Keratinocyte (primary cell): ENCODE results near the gene LRFN3. TPM values are rescaled to one million over a fixed set of nuclear protein-coding genes. Genes with fewer than 3 reads are reported as not detected.

ENCODE experiments used
- DNase-seq: peaks from one replicate; pipeline ENCODE4 v3.0.0-alpha.2; 2011; ENCODE audit warnings: low read depth, missing footprints, low spot score
- FAIRE-seq: peaks from 2 replicates; lab custom pipeline; 2011; peaks lifted over from hg19 to GRCh38; lab: Jason Lieb, UNC
- H2AFZ ChIP-seq: 2 replicates; pipeline ENCODE4 v1.6.0; 2012; ENCODE audit warnings: low read length, control low read depth, inconsistent platforms; ENCODE audit not compliant: control insufficient read depth
- H3K27ac ChIP-seq: 2 replicates; pipeline ENCODE4 v1.5.1; 2011; ENCODE audit warnings: low read length; ENCODE audit not compliant: control insufficient read depth, insufficient read depth
- H3K27me3 ChIP-seq: 3 replicates; pipeline ENCODE4 v1.6.0; 2011; ENCODE audit warnings: low read length; ENCODE audit not compliant: control insufficient read depth, insufficient read depth; ENCODE audit errors: extremely low read depth
- H3K36me3 ChIP-seq, 2 experiments: 2 replicates in 1 of 2; 3 replicates in 1 of 2; pipeline ENCODE4 v1.5.1; 2011; ENCODE audit warnings: low read length in 2 of 2, mild to moderate bottlenecking in 1 of 2; ENCODE audit not compliant: control insufficient read depth in 2 of 2, insufficient read depth in 2 of 2; ENCODE audit errors: extremely low read depth in 1 of 2
- H3K4me1 ChIP-seq: 3 replicates; pipeline ENCODE4 v1.5.1; 2011; ENCODE audit warnings: low read length; ENCODE audit not compliant: control insufficient read depth, insufficient read depth; ENCODE audit errors: extremely low read depth
- H3K4me2 ChIP-seq: 3 replicates; pipeline ENCODE4 v1.6.0; 2011; ENCODE audit warnings: low read depth, low read length; ENCODE audit not compliant: control insufficient read depth, insufficient read depth; ENCODE audit errors: extremely low read depth
- H3K4me3 ChIP-seq, 3 experiments: fragments of 200-600 bp in 1 of 3; sonication (generic) in 1 of 3; 2 replicates in 2 of 3; 3 replicates in 1 of 3; pipeline ENCODE4 v1.5.1; 2011 to 2016; ENCODE audit warnings: low read length in 3 of 3, mild to moderate bottlenecking in 3 of 3, control low read depth in 2 of 3, inconsistent platforms in 1 of 3, low read depth in 1 of 3, mixed read lengths in 1 of 3, mixed run types in 1 of 3, moderate library complexity in 1 of 3; ENCODE audit not compliant: control insufficient read depth in 2 of 3, insufficient read depth in 2 of 3; ENCODE audit errors: extremely low read depth in 1 of 3
- H3K79me2 ChIP-seq: 2 replicates; pipeline ENCODE4 v1.6.0; 2012; ENCODE audit warnings: low read length; ENCODE audit not compliant: control insufficient read depth, insufficient read depth
- H3K9ac ChIP-seq: 3 replicates; pipeline ENCODE4 v1.6.0; 2011; ENCODE audit warnings: low read length; ENCODE audit not compliant: control insufficient read depth, insufficient read depth; ENCODE audit errors: extremely low read depth
- H3K9me1 ChIP-seq: 3 replicates; pipeline ENCODE4 v1.6.0; 2011; ENCODE audit warnings: low read length; ENCODE audit not compliant: control insufficient read depth, insufficient read depth; ENCODE audit errors: extremely low read depth
- H3K9me3 ChIP-seq: 2 replicates; pipeline ENCODE4 v1.5.1; 2012; ENCODE audit warnings: low read depth, low read length; ENCODE audit not compliant: control insufficient read depth
- H4K20me1 ChIP-seq: 3 replicates; pipeline ENCODE4 v1.6.0; 2011; ENCODE audit warnings: low read length; ENCODE audit not compliant: control insufficient read depth, insufficient read depth; ENCODE audit errors: extremely low read depth
- EZH2 ChIP-seq: IDR thresholded peaks from one replicate; pipeline ENCODE4 v1.6.1; 2012; ENCODE audit warnings: inconsistent platforms, mild to moderate bottlenecking, low read length, moderate library complexity
- dilution Hi-C: fragments of 300-500 bp; cut with MboI; formaldehyde crosslinking; loops from one replicate; pipeline ENCODE4 v1.7.0; 2020; ENCODE audit warnings: low sequenced_read_pairs; ENCODE audit not compliant: extremely low pct_ligation_motif_present
- polyA plus RNA-seq, 5 experiments: library from polyadenylated mRNA; depleted of rRNA in 3 of 5; stranded (reverse) in 3 of 5; stranded (forward) in 1 of 5; unstranded in 1 of 5; fragments of >200 nt; gene quantifications; 1 replicate in 1 of 5; 2 replicates in 3 of 5; 3 replicates in 1 of 5; pipeline versions ENCODE4 v1.2.1 to v1.2.3, GENCODE V29; 2011 to 2012; ENCODE audit warnings: missing spikeins in 2 of 5, low read depth in 1 of 5, low replicate concordance in 1 of 5
- TF ChIP-seq, protein P1 (sequence below), 3 experiments: IDR thresholded peaks in 1 of 3; conservative IDR thresholded peaks in 1 of 3; optimal IDR thresholded peaks in 1 of 3; 2 replicates in 2 of 3; 3 replicates in 1 of 3; pipeline versions ENCODE3 to v1.5.1; 2011; ENCODE audit warnings: low read length in 3 of 3, mild to moderate bottlenecking in 3 of 3, moderate library complexity in 2 of 3, control low read depth in 1 of 3, inconsistent platforms in 1 of 3; ENCODE audit not compliant: insufficient read depth in 2 of 3; ENCODE audit errors: extremely low read depth in 1 of 3

The LRFN3 gene
- polyA plus RNA-seq, 1 donor (not counting 4 experiments of a cell fraction or from before 2014, with no cell fraction given) = 0.73 TPM

DNA sequence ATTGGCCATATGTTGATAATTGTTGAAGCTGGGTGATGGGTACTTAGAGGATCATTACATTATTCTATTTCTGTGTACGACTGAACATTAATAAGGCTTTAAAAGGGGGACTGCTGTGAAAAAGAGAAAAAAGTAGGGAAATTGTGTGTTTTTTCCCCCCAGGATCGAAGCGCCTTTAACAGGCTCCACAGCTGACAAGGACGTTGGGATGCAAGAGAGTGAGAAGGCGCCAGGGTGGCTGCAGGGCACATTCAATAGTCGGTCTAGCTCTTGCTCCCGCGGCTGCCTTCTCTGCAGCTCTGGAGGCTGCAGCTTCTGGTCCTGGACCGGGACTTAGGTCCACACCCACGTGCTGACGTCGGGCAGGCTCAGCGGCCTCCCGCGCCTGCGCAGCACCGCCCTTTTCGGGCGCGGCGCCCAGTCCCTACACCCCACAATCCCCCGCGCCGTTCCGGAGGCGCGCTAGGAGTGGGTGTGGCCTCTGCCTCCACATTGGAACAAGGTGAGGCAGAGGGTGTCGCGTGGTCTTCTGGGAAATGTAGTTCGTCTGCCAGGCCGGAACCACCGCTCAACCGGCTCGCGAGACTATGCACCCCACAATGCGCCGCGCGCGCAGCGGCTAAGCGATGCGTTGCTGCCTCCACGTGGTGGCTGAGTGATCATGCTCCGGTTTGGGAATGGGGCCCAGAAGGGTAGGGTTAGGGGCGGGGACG is 4.9 kb upstream of the LRFN3 start:
- peak; percentile 96 for DNase-seq
- Histone ChIP-seq H3K36me3 (no peaks in the 10 kb centered on the region), H3K9me3 (no peaks in the 10 kb centered on the region), H3K9me1 (no peaks in the 10 kb centered on the region), H2AFZ (peak overlapping the region; percentile 88), H4K20me1 (no peaks in the 10 kb centered on the region), H3K4me2 (peak overlapping the region; percentile 90), H3K4me1 (peaks cover 9% of the 10 kb centered on the region), H3K27me3 (no peaks in the 10 kb centered on the region), H3K4me3 (peak overlapping the region; percentile 17 to 64 (median 55)), H3K27ac (no peak overlapping the region), H3K9ac (peak overlapping the region; percentile 30), H3K79me2 (no peaks in the 10 kb centered on the region)
- dilution Hi-C loops = no loop called here
- no peak for TF ChIP-seq EZH2
- TF ChIP-seq, protein P1, sequence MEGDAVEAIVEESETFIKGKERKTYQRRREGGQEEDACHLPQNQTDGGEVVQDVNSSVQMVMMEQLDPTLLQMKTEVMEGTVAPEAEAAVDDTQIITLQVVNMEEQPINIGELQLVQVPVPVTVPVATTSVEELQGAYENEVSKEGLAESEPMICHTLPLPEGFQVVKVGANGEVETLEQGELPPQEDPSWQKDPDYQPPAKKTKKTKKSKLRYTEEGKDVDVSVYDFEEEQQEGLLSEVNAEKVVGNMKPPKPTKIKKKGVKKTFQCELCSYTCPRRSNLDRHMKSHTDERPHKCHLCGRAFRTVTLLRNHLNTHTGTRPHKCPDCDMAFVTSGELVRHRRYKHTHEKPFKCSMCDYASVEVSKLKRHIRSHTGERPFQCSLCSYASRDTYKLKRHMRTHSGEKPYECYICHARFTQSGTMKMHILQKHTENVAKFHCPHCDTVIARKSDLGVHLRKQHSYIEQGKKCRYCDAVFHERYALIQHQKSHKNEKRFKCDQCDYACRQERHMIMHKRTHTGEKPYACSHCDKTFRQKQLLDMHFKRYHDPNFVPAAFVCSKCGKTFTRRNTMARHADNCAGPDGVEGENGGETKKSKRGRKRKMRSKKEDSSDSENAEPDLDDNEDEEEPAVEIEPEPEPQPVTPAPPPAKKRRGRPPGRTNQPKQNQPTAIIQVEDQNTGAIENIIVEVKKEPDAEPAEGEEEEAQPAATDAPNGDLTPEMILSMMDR (optimal IDR thresholded peaks at IDR 0.05 in 1 of 3, IDR thresholded peaks at IDR 0.05 in 1 of 3, conservative IDR thresholded peaks at IDR 0.05 in 1 of 3; ENCODE audit: extremely low read depth in 1 of 3, insufficient read depth in 2 of 3, low read length in 3 of 3) = peak; percentile 91 to 100 (median 94)
- peak; percentile 67 for FAIRE-seq

GRCh38 chr19:35931874-35932202 is 4.3 kb upstream of the LRFN3 start:
- no peak for FAIRE-seq
- dilution Hi-C loops = no loop called here
- Histone ChIP-seq H3K4me3 (no peak overlapping the region), H3K9ac (no peak overlapping the region), H3K27ac (no peak overlapping the region), H3K4me2 (peak overlapping the region; percentile 45), H3K79me2 (no peaks in the 10 kb centered on the region), H4K20me1 (no peaks in the 10 kb centered on the region), H3K9me3 (no peaks in the 10 kb centered on the region), H3K36me3 (no peaks in the 10 kb centered on the region), H2AFZ (peak overlapping the region; percentile 59), H3K4me1 (peaks cover 11% of the 10 kb centered on the region), H3K27me3 (no peaks in the 10 kb centered on the region), H3K9me1 (no peaks in the 10 kb centered on the region)
- no peak for DNase-seq
- no peak for TF ChIP-seq EZH2
